K562 (cell line): ENCODE results near the gene PRR5.

Source experiments
- CTCF ChIP-seq, 3 experiments: IDR thresholded peaks in 2 of 3; conservative IDR thresholded peaks in 1 of 3; 2 replicates each; pipeline ENCODE4 v1.5.1; 2011 to 2012; ENCODE audit warnings: low read length in 3 of 3, mild to moderate bottlenecking in 3 of 3, control low read depth in 2 of 3, improper control_type of control experiment in 1 of 3, inconsistent platforms in 1 of 3, low read depth in 1 of 3, mixed read lengths in 1 of 3, moderate library complexity in 1 of 3; ENCODE audit not compliant: insufficient read depth in 2 of 3
- ELK1 ChIP-seq: sonication (generic); formaldehyde crosslinking; IDR thresholded peaks from 2 replicates; pipeline ENCODE4 v1.8.1; 2022; ENCODE audit warnings: missing genetic modification reagents
- EZH2 ChIP-seq: IDR thresholded peaks from 2 replicates; pipeline ENCODE4 v1.6.1; 2012; ENCODE audit warnings: low read depth, mild to moderate bottlenecking, inconsistent platforms, low read length, borderline replicate concordance
- MAX ChIP-seq: sonication (generic); formaldehyde crosslinking; IDR thresholded peaks from 2 replicates; pipeline ENCODE4 v1.9.0; 2022; ENCODE audit warnings: mild to moderate bottlenecking, missing genetic modification reagents
- TCF7L2 ChIP-seq: fragments of 150-350 bp; IDR thresholded peaks from 2 replicates; pipeline ENCODE4 v1.6.1; 2016; ENCODE audit warnings: low read depth, mild to moderate bottlenecking, low read length, moderate library complexity
- ZBTB12 ChIP-seq: fragments of 250-450 bp; sonication (Bioruptor Pico); IDR thresholded peaks from 2 replicates; pipeline ENCODE4 v1.4.0; 2020
- ZFP91 ChIP-seq: sonication (generic); formaldehyde crosslinking; IDR thresholded peaks from 2 replicates; pipeline ENCODE4 v1.8.0; 2022; ENCODE audit warnings: mild to moderate bottlenecking, missing genetic modification reagents
- ZNF146 ChIP-seq: IDR thresholded peaks from one replicate; pipeline ENCODE4 v1.6.1; 2018; ENCODE audit warnings: missing compliant biosample characterization; ENCODE audit not compliant: unreplicated experiment
- ZNF165 ChIP-seq: fragments of 250-450 bp; sonication (Bioruptor Pico); IDR thresholded peaks from 2 replicates; pipeline ENCODE4 v1.4.0; 2020; ENCODE audit warnings: borderline replicate concordance
- ZNF696 ChIP-seq: fragments of 250-450 bp; sonication (Bioruptor Pico); conservative IDR thresholded peaks from 2 replicates; pipeline ENCODE4 v1.4.0; 2020; ENCODE audit warnings: mild to moderate bottlenecking, moderate library complexity

- TF ChIP-seq ZNF165 (CRISPR knock-in tag) (no peak), EZH2 (no peak), CTCF (IDR thresholded peaks at IDR 0.05 in 2 of 3, conservative IDR thresholded peaks at IDR 0.05 in 1 of 3; ENCODE audit: insufficient read depth in 2 of 3, low read depth in 1 of 3, low read length in 3 of 3) (no peak), ZNF146 (CRISPR knock-in tag) (no peak), ZFP91 (CRISPR knock-in tag) (no peak), ZBTB12 (CRISPR knock-in tag) (no peak), TCF7L2 (no peak), MAX (no peak), ZNF696 (CRISPR knock-in tag) (no peak), ELK1 (CRISPR knock-in tag) (no peak)
These were observed 57.7 kb downstream of the PRR5 start for GRCh38 chr22:44759430-44760310.
